ENCODE results near the gene FRMD4A. TPM values are rescaled to one million over a fixed set of nuclear protein-coding genes. Genes with fewer than 3 reads are reported as not detected.

FRMD4A gene
- total RNA-seq, 1 donor from 2014 or later, result 0.64 TPM

GRCh38 chr10:14180911-14181566 is 149.7 kb downstream of the FRMD4A start:
- no peak for TF ChIP-seq CTCF (IDR thresholded peaks at IDR 0.05)
- H3K4me3 Mint-ChIP-seq, result no peak overlapping the region
- H3K9me3 Mint-ChIP-seq, result no peaks in the 10 kb centered on the region
- H3K4me1 Mint-ChIP-seq, result peaks cover 28% of the 10 kb centered on the region
- H3K36me3 Mint-ChIP-seq (ENCODE audit: low read depth), result no peaks in the 10 kb centered on the region
- ATAC-seq (ENCODE audit: low read depth) (no peak), DNase-seq (no peak)
- no peak overlapping the region for H3K27ac Mint-ChIP-seq
- ChIA-PET POLR2A (no interaction called here), CTCF (interaction anchor here (0.8 kb wide), 1 partner anchor 18 kb away, joined by 3 read pairs; no protein-coding TSS in a partner anchor)
- intact Hi-C loops (cut with micrococcal nuclease), result loop anchor here (10.0 kb wide), 1 partner anchor 186 kb away; no protein-coding TSS in a partner anchor
- peaks cover 42% of the 10 kb centered on the region for H3K27me3 Mint-ChIP-seq

- DNase-seq (no peak), ATAC-seq (ENCODE audit: low read depth) (no peak)
- TF ChIP-seq CTCF (IDR thresholded peaks at IDR 0.05), result no peak
- CTCF ChIA-PET, result no interaction called here
- POLR2A ChIA-PET, result no interaction called here
- H3K27me3 Mint-ChIP-seq, result peaks cover 57% of the 10 kb centered on the region
- no peaks in the 10 kb centered on the region for H3K36me3 Mint-ChIP-seq (ENCODE audit: low read depth)
- H3K4me1 Mint-ChIP-seq, result peaks cover 17% of the 10 kb centered on the region
- intact Hi-C loops (cut with micrococcal nuclease), result no loop called here
- H3K4me3 Mint-ChIP-seq, result no peak overlapping the region
- H3K9me3 Mint-ChIP-seq, result no peaks in the 10 kb centered on the region
- H3K27ac Mint-ChIP-seq, result no peak overlapping the region
Observed at GRCh38 chr10:14179251-14179650, 151.5 kb downstream of the FRMD4A start.

GRCh38 chr10:14173706-14174594 is 156.8 kb downstream of the FRMD4A start:
- Mint-ChIP-seq H3K4me1 (peaks cover 19% of the 10 kb centered on the region), H3K4me3 (peak overlapping the region; percentile 79), H3K27ac (no peak overlapping the region), H3K36me3 (ENCODE audit: low read depth) (no peaks in the 10 kb centered on the region), H3K27me3 (peaks cover 77% of the 10 kb centered on the region), H3K9me3 (no peaks in the 10 kb centered on the region)
- no peak for ATAC-seq (ENCODE audit: low read depth)
- POLR2A ChIA-PET, result interaction anchor here (0.7 kb wide), 1 partner anchor 10 kb away, joined by 12 read pairs; no protein-coding TSS in a partner anchor
- TF ChIP-seq CTCF (IDR thresholded peaks at IDR 0.05), result no peak
- DNase-seq, result no peak
- intact Hi-C loops (cut with micrococcal nuclease), result no loop called here
- CTCF ChIA-PET, result no interaction called here

GRCh38 chr10:14173391-14173705 is 157.4 kb downstream of the FRMD4A start:
- H3K4me3 Mint-ChIP-seq, result peak overlapping the region; percentile 79
- no peak for DNase-seq
- no peaks in the 10 kb centered on the region for H3K9me3 Mint-ChIP-seq
- TF ChIP-seq CTCF (IDR thresholded peaks at IDR 0.05), result no peak
- peaks cover 19% of the 10 kb centered on the region for H3K4me1 Mint-ChIP-seq
- no peaks in the 10 kb centered on the region for H3K36me3 Mint-ChIP-seq (ENCODE audit: low read depth)
- no peak for ATAC-seq (ENCODE audit: low read depth)
- H3K27me3 Mint-ChIP-seq, result peaks cover 79% of the 10 kb centered on the region
- intact Hi-C loops (cut with micrococcal nuclease), result no loop called here
- ChIA-PET CTCF (no interaction called here), POLR2A (no interaction called here)
- no peak overlapping the region for H3K27ac Mint-ChIP-seq

GRCh38 chr10:14172336-14172950 is 158.3 kb downstream of the FRMD4A start:
- DNase-seq, result no peak
- peaks cover 82% of the 10 kb centered on the region for H3K27me3 Mint-ChIP-seq
- ChIA-PET POLR2A (no interaction called here), CTCF (no interaction called here)
- intact Hi-C loops (cut with micrococcal nuclease), result no loop called here
- TF ChIP-seq CTCF (IDR thresholded peaks at IDR 0.05), result no peak
- peaks cover 19% of the 10 kb centered on the region for H3K4me1 Mint-ChIP-seq
- H3K27ac Mint-ChIP-seq, result no peak overlapping the region
- no peaks in the 10 kb centered on the region for H3K36me3 Mint-ChIP-seq (ENCODE audit: low read depth)
- no peak for ATAC-seq (ENCODE audit: low read depth)
- no peak overlapping the region for H3K4me3 Mint-ChIP-seq
- no peaks in the 10 kb centered on the region for H3K9me3 Mint-ChIP-seq

Data from activated B cell treated with CpG ODN at 0.5 μM for 24 hours (primary cell).